ENCODE data around the gene CNIH3.

Gene CNIH3

GRCh38 chr1:224767676-224768075, 151.6 kb downstream of the CNIH3 start:
- TF ChIP-seq CTCF (IDR thresholded peaks at IDR 0.05; ENCODE audit: low read depth, low read length) (no peak), MAX (IDR thresholded peaks at IDR 0.05; ENCODE audit: low read depth, low read length) (no peak), POLR2A (IDR thresholded peaks at IDR 0.05; ENCODE audit: extremely low read depth, insufficient read length) (no peak)
- H3K4me3 ChIP-seq (ENCODE audit: low read depth, low read length) = no peak overlapping the region
- DNase-seq (ENCODE audit: low read depth) = no peak

- H3K4me3 ChIP-seq (ENCODE audit: low read depth, low read length) = no peak overlapping the region
- TF ChIP-seq MAX (IDR thresholded peaks at IDR 0.05; ENCODE audit: low read depth, low read length) (no peak), MYC (IDR thresholded peaks at IDR 0.05; ENCODE audit: low read depth, low read length) (no peak), POLR2A (IDR thresholded peaks at IDR 0.05; ENCODE audit: extremely low read depth, insufficient read length) (no peak)
- no peak for DNase-seq (ENCODE audit: low read depth)
Measured at GRCh38 chr1:224768971-224769370, 152.9 kb downstream of the CNIH3 start.

GRCh38 chr1:224769452-224770335, 153.6 kb downstream of the CNIH3 start:
- TF ChIP-seq POLR2A (IDR thresholded peaks at IDR 0.05; ENCODE audit: extremely low read depth, insufficient read length) (no peak), MYC (IDR thresholded peaks at IDR 0.05; ENCODE audit: low read depth, low read length) (no peak), MAX (IDR thresholded peaks at IDR 0.05; ENCODE audit: low read depth, low read length) (no peak), CTCF (IDR thresholded peaks at IDR 0.05; ENCODE audit: low read depth, low read length) (no peak)
- H3K4me3 ChIP-seq (ENCODE audit: low read depth, low read length) = no peak overlapping the region
- DNase-seq (ENCODE audit: low read depth) = peak; percentile 17

GRCh38 chr1:224770336-224770693, 154.2 kb downstream of the CNIH3 start:
- no peak for TF ChIP-seq POLR2A (IDR thresholded peaks at IDR 0.05; ENCODE audit: extremely low read depth, insufficient read length)
- TF ChIP-seq MYC (IDR thresholded peaks at IDR 0.05; ENCODE audit: low read depth, low read length) = no peak
- no peak for TF ChIP-seq CTCF (IDR thresholded peaks at IDR 0.05; ENCODE audit: low read depth, low read length)
- TF ChIP-seq MAX (IDR thresholded peaks at IDR 0.05; ENCODE audit: low read depth, low read length) = no peak
- H3K4me3 ChIP-seq (ENCODE audit: low read depth, low read length) = no peak overlapping the region
- DNase-seq (ENCODE audit: low read depth) = no peak

GRCh38 chr1:224773646-224774045, 157.5 kb downstream of the CNIH3 start:
- no peak overlapping the region for H3K4me3 ChIP-seq (ENCODE audit: low read depth, low read length)
- no peak for DNase-seq (ENCODE audit: low read depth)
- TF ChIP-seq POLR2A (IDR thresholded peaks at IDR 0.05; ENCODE audit: extremely low read depth, insufficient read length) (no peak), CTCF (IDR thresholded peaks at IDR 0.05; ENCODE audit: low read depth, low read length) (no peak), MAX (IDR thresholded peaks at IDR 0.05; ENCODE audit: low read depth, low read length) (no peak), MYC (IDR thresholded peaks at IDR 0.05; ENCODE audit: low read depth, low read length) (no peak)

GRCh38 chr1:224774378-224774777, 158.3 kb downstream of the CNIH3 start:
- peak; percentile 48; the same call in 1 of the 2 replicates for TF ChIP-seq MAX (IDR thresholded peaks at IDR 0.05; ENCODE audit: low read depth, low read length)
- TF ChIP-seq CTCF (IDR thresholded peaks at IDR 0.05; ENCODE audit: low read depth, low read length) = peak; percentile 52
- TF ChIP-seq POLR2A (IDR thresholded peaks at IDR 0.05; ENCODE audit: extremely low read depth, insufficient read length) = no peak
- TF ChIP-seq MYC (IDR thresholded peaks at IDR 0.05; ENCODE audit: low read depth, low read length) = no peak
- DNase-seq (ENCODE audit: low read depth) = peak; percentile 39
- H3K4me3 ChIP-seq (ENCODE audit: low read depth, low read length) = no peak overlapping the region
